ENCODE measurements around the gene HDHD2. TPM values are rescaled to one million over a fixed set of nuclear protein-coding genes. Genes with fewer than 3 reads are reported as not detected.

HDHD2 gene, protein sequence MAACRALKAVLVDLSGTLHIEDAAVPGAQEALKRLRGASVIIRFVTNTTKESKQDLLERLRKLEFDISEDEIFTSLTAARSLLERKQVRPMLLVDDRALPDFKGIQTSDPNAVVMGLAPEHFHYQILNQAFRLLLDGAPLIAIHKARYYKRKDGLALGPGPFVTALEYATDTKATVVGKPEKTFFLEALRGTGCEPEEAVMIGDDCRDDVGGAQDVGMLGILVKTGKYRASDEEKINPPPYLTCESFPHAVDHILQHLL
- total RNA-seq, result 5.9 and 9.6 TPM in 2 replicates

DNA sequence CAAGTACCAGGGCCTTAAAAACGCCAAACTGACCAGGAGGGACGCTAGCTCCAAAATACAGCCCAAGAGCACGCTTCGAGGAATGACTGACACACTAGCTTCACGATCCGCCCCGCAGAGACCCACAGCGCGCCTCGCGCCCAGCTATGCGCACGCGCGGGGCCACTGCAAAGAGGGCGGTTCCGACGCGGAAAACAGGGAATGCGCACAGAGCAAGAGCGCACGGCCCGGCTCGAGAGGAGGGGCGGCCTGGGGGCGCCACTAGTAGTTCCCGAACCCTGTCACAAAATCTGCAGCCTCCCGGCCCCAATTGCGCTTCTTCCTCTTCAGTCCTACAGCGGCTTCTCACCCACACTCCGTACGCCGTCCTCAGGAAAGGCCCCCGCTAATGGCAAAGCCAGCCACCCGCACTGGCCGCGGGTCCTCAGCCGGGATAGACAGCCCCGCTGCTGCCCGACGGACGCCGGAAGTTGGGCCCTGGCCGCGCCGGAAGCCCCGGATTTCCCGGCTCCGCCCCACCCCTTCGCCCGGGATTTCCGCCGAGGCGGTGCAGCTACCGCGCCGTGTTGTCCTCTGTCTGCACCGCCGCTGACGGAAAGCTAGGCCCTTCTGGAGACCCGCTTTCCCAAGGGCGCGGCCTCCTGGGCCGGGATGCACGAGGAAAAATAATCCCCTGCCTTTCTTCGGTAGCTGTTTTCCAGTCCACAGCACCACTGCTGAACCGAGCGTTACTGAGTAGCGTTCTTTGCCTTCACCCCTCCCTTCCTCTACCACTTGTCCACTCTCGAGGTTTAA lies at the start of gene HDHD2:
TSS of gene HDHD2 (minus strand) at position 472 of the 795 bp plus-strand sequence. CDS start 14,061 bp downstream, outside the sequence.

GRCh38 chr18:47175898-47176575 lies 25.7 kb upstream of the HDHD2 start, which contains the start of gene IER3IP1:
Gene IER3IP1 (minus strand): TSS chr18:47176364. CDS start chr18:47176277, 87 bp downstream.

Other genes with a start within 250 kb of the HDHD2 start
- 7.6 and 11.6 TPM in 2 replicates for gene PIAS2, start 233.0 kb downstream of the HDHD2 start, total RNA-seq
- gene KATNAL2, start 232.9 kb downstream of the HDHD2 start, total RNA-seq, result 0.54 and 2.2 TPM in 2 replicates
- not detected in 2 replicates for gene ELOA2, start 114.9 kb downstream of the HDHD2 start, total RNA-seq
- 18.2 and 19.9 TPM in 2 replicates for gene IER3IP1, start 25.9 kb upstream of the HDHD2 start, total RNA-seq
- gene SKOR2, start 101.2 kb upstream of the HDHD2 start, total RNA-seq, result not detected in 2 replicates

Data from mammary microvascular endothelial cell (primary cell).